ENCODE data around the gene MYLK2. TPM values are rescaled to one million over a fixed set of nuclear protein-coding genes. Genes with fewer than 3 reads are reported as not detected.
A peak's percentile ranks its signal among the peaks of the same experiment; 100 is the strongest.

Gene MYLK2
- total and polyA plus RNA-seq, 12 donors, result 0.11 to 1.5 (median 0.27) TPM; not detected in 9

DNA sequence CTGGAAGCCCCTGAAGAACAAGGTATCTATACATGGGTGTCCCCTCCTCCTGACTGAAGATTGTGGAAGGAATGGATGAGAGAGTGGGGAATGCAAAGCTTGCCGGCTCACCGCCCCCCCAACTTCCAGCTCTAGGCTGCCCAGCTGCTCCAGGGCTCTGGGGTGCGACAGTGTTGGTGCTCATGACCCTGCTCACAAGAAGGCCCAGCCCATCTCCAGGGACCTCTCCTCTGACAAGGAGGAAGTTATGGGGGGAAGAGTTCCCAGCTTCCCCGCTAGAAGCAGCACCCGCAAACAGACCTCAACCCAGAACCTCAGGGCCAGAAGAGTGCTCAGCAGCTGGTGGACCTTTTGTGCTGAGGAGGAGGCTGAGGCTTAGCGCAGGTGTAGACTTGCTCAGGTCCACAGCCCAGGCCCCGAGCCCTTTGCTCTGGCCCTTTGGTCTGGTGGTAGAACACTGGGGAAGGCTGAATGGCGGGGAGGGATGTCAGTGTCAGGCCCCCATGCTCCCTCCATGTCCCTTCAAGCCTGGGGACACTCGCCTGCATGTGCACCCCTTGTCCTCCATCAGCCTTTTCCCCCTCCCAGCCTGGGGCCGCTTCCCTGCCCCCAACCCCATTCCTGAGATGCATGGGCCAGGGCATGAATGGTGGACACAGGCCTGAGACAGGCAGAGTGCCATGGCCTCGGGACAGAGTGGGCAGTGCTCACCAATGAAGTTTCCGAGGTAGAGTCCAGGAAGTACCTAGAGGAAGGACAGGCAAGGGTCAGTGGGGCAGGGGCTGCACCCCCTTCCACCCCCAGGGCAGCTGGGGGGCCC, 49.9 kb downstream of the MYLK2 start:
- Histone ChIP-seq H3K27ac (no peak overlapping the region), H3K9me3 (replicated peaks in 1 of 3) (no peaks in the 10 kb centered on the region), H3K4me3 (peak overlapping the region in 1 of 4 donors; percentile 97), H3K27me3 (no peaks in the 10 kb centered on the region), H3K36me3 (replicated peaks in 1 of 2) (no peaks in the 10 kb centered on the region), H3K4me1 (replicated peaks in 1 of 2) (peaks cover 8 to 14% of the 10 kb centered on the region in 2 donors)
- WGBS, 4 donors, result 69 to 74% (median 72%) methylated on average over 10 to 12 of the region's 12 CpGs
- DNase-seq, result peak in 1 of 7 donors; percentile 25
- TF ChIP-seq, protein P1, sequence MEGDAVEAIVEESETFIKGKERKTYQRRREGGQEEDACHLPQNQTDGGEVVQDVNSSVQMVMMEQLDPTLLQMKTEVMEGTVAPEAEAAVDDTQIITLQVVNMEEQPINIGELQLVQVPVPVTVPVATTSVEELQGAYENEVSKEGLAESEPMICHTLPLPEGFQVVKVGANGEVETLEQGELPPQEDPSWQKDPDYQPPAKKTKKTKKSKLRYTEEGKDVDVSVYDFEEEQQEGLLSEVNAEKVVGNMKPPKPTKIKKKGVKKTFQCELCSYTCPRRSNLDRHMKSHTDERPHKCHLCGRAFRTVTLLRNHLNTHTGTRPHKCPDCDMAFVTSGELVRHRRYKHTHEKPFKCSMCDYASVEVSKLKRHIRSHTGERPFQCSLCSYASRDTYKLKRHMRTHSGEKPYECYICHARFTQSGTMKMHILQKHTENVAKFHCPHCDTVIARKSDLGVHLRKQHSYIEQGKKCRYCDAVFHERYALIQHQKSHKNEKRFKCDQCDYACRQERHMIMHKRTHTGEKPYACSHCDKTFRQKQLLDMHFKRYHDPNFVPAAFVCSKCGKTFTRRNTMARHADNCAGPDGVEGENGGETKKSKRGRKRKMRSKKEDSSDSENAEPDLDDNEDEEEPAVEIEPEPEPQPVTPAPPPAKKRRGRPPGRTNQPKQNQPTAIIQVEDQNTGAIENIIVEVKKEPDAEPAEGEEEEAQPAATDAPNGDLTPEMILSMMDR (IDR thresholded peaks at IDR 0.05), result no peak
- TF ChIP-seq POLR2A (IDR thresholded peaks at IDR 0.05), result no peak
- intact Hi-C loops (cut with DNase I), result no loop called here

- TF ChIP-seq, protein P1 (IDR thresholded peaks at IDR 0.05), result no peak
- no peak for TF ChIP-seq POLR2A (IDR thresholded peaks at IDR 0.05)
- H3K4me1 ChIP-seq (replicated peaks in 1 of 2), result peaks cover 8 to 14% of the 10 kb centered on the region in 2 donors
- peak overlapping the region in 3 of 5 donors; percentile 64 to 82 (median 72) for H3K27ac ChIP-seq
- no peaks in the 10 kb centered on the region for H3K36me3 ChIP-seq (replicated peaks in 1 of 2)
- no peak for DNase-seq
- no peaks in the 10 kb centered on the region for H3K9me3 ChIP-seq (replicated peaks in 1 of 3)
- no peaks in the 10 kb centered on the region for H3K27me3 ChIP-seq
- WGBS, 4 donors, result 8 to 18% (median 9%) methylated on average over 1 of the region's 1 CpG
- intact Hi-C loops (cut with DNase I), result no loop called here
- H3K4me3 ChIP-seq, result peak overlapping the region in 3 of 4 donors; percentile 43 to 97 (median 92)
Observed at GRCh38 chr20:31869673-31869941, 50.5 kb downstream of the MYLK2 start.

GRCh38 chr20:31869942-31870725, 51.0 kb downstream of the MYLK2 start, which contains the start of the genes DUSP15 and TTLL9:
TSS of gene DUSP15 (minus strand) at chr20:31870527. CDS start at chr20:31870337, 190 bp downstream.
TSS of gene TTLL9 (plus strand) at chr20:31870634. CDS start at chr20:31871127, 493 bp downstream.
- DNase-seq, result peak; percentile 40 to 70 (median 62)

More at GRCh38 chr20:31869942-31870725, 51.0 kb downstream of the MYLK2 start, which contains the start of the genes DUSP15 and TTLL9:
- peaks cover 8 to 14% of the 10 kb centered on the region in 2 donors for H3K4me1 ChIP-seq (replicated peaks in 1 of 2)
- H3K36me3 ChIP-seq (replicated peaks in 1 of 2), result no peaks in the 10 kb centered on the region
- peak within 1 kb of the TSS; percentile 28 to 97 (median 68) for H3K4me3 ChIP-seq
- intact Hi-C loops (cut with DNase I), result no loop called here
- no peaks in the 10 kb centered on the region for H3K9me3 ChIP-seq (replicated peaks in 1 of 3)
- H3K27me3 ChIP-seq, result no peaks in the 10 kb centered on the region
- peak within 1 kb of the TSS in 3 of 5 donors; percentile 64 to 82 (median 72) for H3K27ac ChIP-seq
- peak in 1 of 2 donors; percentile 10 for TF ChIP-seq POLR2A (IDR thresholded peaks at IDR 0.05)
- TF ChIP-seq, protein P1 (IDR thresholded peaks at IDR 0.05), result no peak
- 1 to 2% (median 1%) methylated on average over 27 to 80 of the region's 80 CpGs for WGBS, 4 donors

All from adrenal gland (tissue), 12 donors.